ENCODE results near the gene C6orf89.

C6orf89 gene

GRCh38 chr6:36840432-36841403 is 45.0 kb upstream of the C6orf89 start:
- no peak for TF ChIP-seq CTCF (IDR thresholded peaks at IDR 0.05)

GRCh38 chr6:36841756-36842155 is 44.0 kb upstream of the C6orf89 start:
- TF ChIP-seq CTCF (IDR thresholded peaks at IDR 0.05) = no peak

- no peak for TF ChIP-seq CTCF (IDR thresholded peaks at IDR 0.05)
Observed at GRCh38 chr6:36843170-36843569, 42.6 kb upstream of the C6orf89 start.

GRCh38 chr6:36844232-36845170 is 41.3 kb upstream of the C6orf89 start:
- TF ChIP-seq CTCF (IDR thresholded peaks at IDR 0.05) = no peak

- TF ChIP-seq CTCF (IDR thresholded peaks at IDR 0.05) = no peak
Observed at GRCh38 chr6:36845233-36845632, 40.5 kb upstream of the C6orf89 start.

- no peak for TF ChIP-seq CTCF (IDR thresholded peaks at IDR 0.05)
Observed at GRCh38 chr6:36847152-36847551, 38.6 kb upstream of the C6orf89 start.

- TF ChIP-seq CTCF (IDR thresholded peaks at IDR 0.05) = no peak
Observed at GRCh38 chr6:36847991-36848390, 37.8 kb upstream of the C6orf89 start.

Data from LNCAP (cell line).